GM23338 (cell line): ENCODE measurements around the gene NSG1. TPM values are rescaled to one million over a fixed set of nuclear protein-coding genes. Genes with fewer than 3 reads are reported as not detected.

Source experiments
- ATAC-seq: fragments of 200-7000 bp; cut with Tn5 transposase; 3 replicates; pipeline ENCODE4 v1.9.1; 2020
- DNase-seq: peaks from one replicate; pipeline ENCODE4 v3.0.0-alpha.2; 2015; ENCODE audit warnings: low spot score
- H2AFZ ChIP-seq: fragments of 200-600 bp; sonication (generic); 2 replicates; pipeline ENCODE4 v1.8.0; 2016; ENCODE audit warnings: antibody characterized with exemption, mild to moderate bottlenecking, moderate library complexity
- H3F3A ChIP-seq: fragments of 200-600 bp; sonication (generic); replicated peaks from 2 replicates; pipeline ENCODE4 v1.8.0; 2017; ENCODE audit warnings: antibody characterized with exemption, mixed run types, low read depth
- H3K27ac ChIP-seq: fragments of 200-600 bp; sonication (generic); 2 replicates; pipeline ENCODE4 v1.6.1; 2016; ENCODE audit warnings: low read depth
- H3K27me3 ChIP-seq: fragments of 200-600 bp; sonication (generic); 2 replicates; pipeline ENCODE4 v1.8.0; 2016; ENCODE audit warnings: mild to moderate bottlenecking, mixed run types, moderate library complexity; ENCODE audit not compliant: insufficient read depth
- H3K36me3 ChIP-seq: fragments of 200-600 bp; sonication (generic); 2 replicates; pipeline ENCODE4 v1.8.0; 2016; ENCODE audit warnings: mild to moderate bottlenecking; ENCODE audit not compliant: insufficient read depth
- H3K4me1 ChIP-seq: fragments of 200-600 bp; sonication (generic); 2 replicates; pipeline ENCODE4 v1.8.0; 2016; ENCODE audit warnings: mild to moderate bottlenecking, moderate library complexity; ENCODE audit not compliant: insufficient read depth
- H3K4me2 ChIP-seq: fragments of 200-600 bp; sonication (generic); 2 replicates; pipeline ENCODE4 v1.7.1; 2017; ENCODE audit warnings: mixed run types
- H3K4me3 ChIP-seq: fragments of 200-600 bp; sonication (generic); 2 replicates; pipeline ENCODE4 v1.6.1; 2016; ENCODE audit warnings: mixed run types
- H3K79me2 ChIP-seq: fragments of 200-600 bp; sonication (generic); replicated peaks from 2 replicates; pipeline ENCODE4 v1.8.0; 2017; ENCODE audit warnings: mild to moderate bottlenecking; ENCODE audit not compliant: insufficient read depth
- H3K9me2 ChIP-seq: fragments of 200-600 bp; sonication (generic); 2 replicates; pipeline ENCODE4 v1.8.0; 2017; ENCODE audit not compliant: insufficient read depth
- H4K20me1 ChIP-seq: fragments of 200-600 bp; sonication (generic); replicated peaks from 2 replicates; pipeline ENCODE4 v1.8.0; 2017; ENCODE audit warnings: mild to moderate bottlenecking; ENCODE audit not compliant: insufficient read depth
- H3K27ac Mint-ChIP-seq: 2 replicates; pipeline ENCODE4 v1.8.0; 2020; ENCODE audit warnings: inconsistent platforms, mild to moderate bottlenecking, moderate library complexity, mixed read lengths
- H3K27me3 Mint-ChIP-seq: 3 replicates; pipeline ENCODE4 v1.8.0; 2022; ENCODE audit warnings: low read depth, mild to moderate bottlenecking, moderate library complexity, mixed read lengths, inconsistent platforms; ENCODE audit not compliant: insufficient read depth, poor library complexity
- H3K36me3 Mint-ChIP-seq: 3 replicates; pipeline ENCODE4 v1.8.0; 2021; ENCODE audit warnings: low read depth, mild to moderate bottlenecking, inconsistent platforms, moderate library complexity, mixed read lengths
- H3K4me1 Mint-ChIP-seq: 3 replicates; pipeline ENCODE4 v1.8.0; 2020; ENCODE audit warnings: mild to moderate bottlenecking, inconsistent platforms, mixed read lengths
- H3K4me3 Mint-ChIP-seq: 3 replicates; pipeline ENCODE4 v1.8.0; 2021; ENCODE audit warnings: moderate library complexity, mild to moderate bottlenecking, inconsistent platforms, mixed read lengths
- H3K9me3 Mint-ChIP-seq: 3 replicates; pipeline ENCODE4 v1.8.0; 2020; ENCODE audit warnings: moderate library complexity, mild to moderate bottlenecking, inconsistent platforms, mixed read lengths
- CREB1 ChIP-seq: fragments of 250-450 bp; sonication (Bioruptor Pico); IDR thresholded peaks from 2 replicates; pipeline ENCODE4 v1.5.0; 2020; ENCODE audit warnings: low read depth, mild to moderate bottlenecking, moderate library complexity
- CTCF ChIP-seq, 2 experiments: fragments of 200-600 bp in 1 of 2; sonication (generic) in 1 of 2; conservative IDR thresholded peaks; 2 replicates each; pipeline versions ENCODE4 v1.5.1 to v1.6.1; 2016 to 2017; ENCODE audit warnings: antibody characterized with exemption in 2 of 2, low read depth in 2 of 2, mild to moderate bottlenecking in 2 of 2, moderate library complexity in 1 of 2
- EZH2 ChIP-seq: fragments of 200-600 bp; sonication (generic); IDR thresholded peaks from one replicate; pipeline ENCODE4 v1.8.0; 2017; ENCODE audit warnings: antibody characterized with exemption, mild to moderate bottlenecking, low read depth; ENCODE audit not compliant: unreplicated experiment
- EZH2phosphoT487 ChIP-seq: fragments of 200-600 bp; sonication (generic); IDR thresholded peaks from one replicate; pipeline ENCODE4 v1.8.1; 2018; ENCODE audit warnings: antibody characterized with exemption; ENCODE audit not compliant: unreplicated experiment
- JUNB ChIP-seq: IDR thresholded peaks from one replicate; pipeline ENCODE4 v1.6.1; 2016; ENCODE audit warnings: antibody characterized with exemption; ENCODE audit not compliant: unreplicated experiment
- NANOG ChIP-seq: IDR thresholded peaks from 2 replicates; pipeline ENCODE4 v1.6.1; 2016; ENCODE audit warnings: antibody characterized with exemption, borderline replicate concordance
- REST ChIP-seq: IDR thresholded peaks from one replicate; pipeline ENCODE4 v1.6.1; 2018; ENCODE audit warnings: antibody characterized with exemption; ENCODE audit not compliant: unreplicated experiment
- STAT1 ChIP-seq: IDR thresholded peaks from one replicate; pipeline ENCODE4 v1.6.1; 2016; ENCODE audit warnings: antibody characterized with exemption; ENCODE audit not compliant: unreplicated experiment
- ZNF331 ChIP-seq: fragments of 250-450 bp; sonication (Bioruptor Pico); IDR thresholded peaks from 2 replicates; pipeline ENCODE4 v1.5.0; 2020; ENCODE audit warnings: low read depth, mild to moderate bottlenecking, moderate library complexity
- ZNF462 ChIP-seq: fragments of 250-450 bp; sonication (Bioruptor Pico); IDR thresholded peaks from 2 replicates; pipeline ENCODE4 v1.5.0; 2020; ENCODE audit warnings: mild to moderate bottlenecking, moderate library complexity
- polyA plus RNA-seq: library from polyadenylated mRNA; unstranded; fragments of >200 nt; fragmentation: Nextera tagmentation; extraction: Ambion mirVana; gene quantifications from 2 replicates; pipeline ENCODE4 v1.2.1, GENCODE V29; 2016
- total RNA-seq: library from RNA; depleted of rRNA; stranded (reverse); fragments of >200 nt; shearing (Covaris generic); gene quantifications from 2 replicates; pipeline ENCODE4 v1.2.3, GENCODE V29; 2014

Gene NSG1
- total and polyA plus RNA-seq, 2 experiments from 2014 or later, result 17.4 to 34.5 TPM

DNA sequence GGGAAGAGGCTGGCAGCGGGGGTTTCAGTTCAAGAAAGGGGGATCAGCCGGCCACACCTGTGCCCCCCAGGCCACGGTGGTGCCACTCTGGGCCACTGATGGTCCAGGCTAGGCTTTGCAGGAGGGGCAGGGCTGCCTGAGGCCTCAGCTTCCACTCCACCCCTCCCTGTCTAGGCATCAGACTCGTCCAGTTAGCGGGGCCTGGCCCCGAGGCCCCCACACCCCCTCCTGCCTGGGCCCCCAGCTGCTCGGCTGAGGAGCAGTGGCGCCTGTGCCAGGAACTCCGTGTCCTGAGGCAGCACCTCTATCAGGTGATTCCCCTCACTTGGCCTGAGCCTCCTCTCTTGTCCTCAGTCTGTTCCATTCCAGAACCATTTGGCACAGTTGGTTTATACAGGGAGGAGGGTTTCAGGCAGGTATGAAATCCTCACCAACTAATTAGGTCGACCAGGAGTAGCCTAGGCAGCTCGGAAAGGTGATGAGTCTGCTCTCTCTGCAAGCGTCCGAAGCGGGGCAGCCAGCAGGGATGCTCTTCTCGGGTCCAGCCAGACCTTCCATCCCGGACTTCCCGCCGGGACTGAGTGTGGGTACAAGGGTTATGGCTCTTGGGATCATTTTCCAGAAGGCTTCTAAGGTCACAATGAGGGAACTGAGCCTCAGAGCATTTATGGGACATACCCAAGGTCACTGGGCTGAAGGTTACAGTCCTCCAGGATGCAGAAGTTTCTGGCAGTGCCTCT is 2.1 kb downstream of the NSG1 start:
- Mint-ChIP-seq H3K36me3 (peaks cover 24% of the 10 kb centered on the region), H3K27ac (no peak overlapping the region), H3K4me1 (peaks cover 10% of the 10 kb centered on the region), H3K27me3 (peaks cover 38% of the 10 kb centered on the region), H3K9me3 (no peaks in the 10 kb centered on the region; the same call in 1 of the 3 replicates), H3K4me3 (no peak overlapping the region; the same call in 2 of the 3 replicates)
- TF ChIP-seq CTCF (conservative IDR thresholded peaks at IDR 0.05; ENCODE audit: low read depth in 2 of 2) (no peak), EZH2phosphoT487 (no peak), JUNB (no peak), REST (no peak), EZH2 (no peak)
- DNase-seq (no peak), ATAC-seq (no peak)
- Histone ChIP-seq H3K4me1 (peaks cover 6% of the 10 kb centered on the region), H3K9me2 (no peaks in the 10 kb centered on the region), H3K4me3 (no peak overlapping the region), H3K79me2 (no peaks in the 10 kb centered on the region), H3K27me3 (peaks cover 44% of the 10 kb centered on the region), H4K20me1 (no peaks in the 10 kb centered on the region; the same call in 1 of the 2 replicates), H3F3A (no peaks in the 10 kb centered on the region), H2AFZ (no peak overlapping the region), H3K27ac (no peak overlapping the region), H3K36me3 (no peaks in the 10 kb centered on the region), H3K4me2 (no peak overlapping the region)

- H3K4me1 Mint-ChIP-seq, result peaks cover 7% of the 10 kb centered on the region
- H3K27me3 Mint-ChIP-seq, result peaks cover 34% of the 10 kb centered on the region
- Histone ChIP-seq H3K27ac (no peak overlapping the region), H3K36me3 (no peaks in the 10 kb centered on the region), H3K4me2 (no peak overlapping the region), H3K9me2 (no peaks in the 10 kb centered on the region), H3K27me3 (peaks cover 33% of the 10 kb centered on the region), H4K20me1 (no peaks in the 10 kb centered on the region; the same call in 1 of the 2 replicates), H2AFZ (no peak overlapping the region), H3F3A (no peaks in the 10 kb centered on the region), H3K4me1 (peaks cover 5% of the 10 kb centered on the region), H3K4me3 (no peak overlapping the region), H3K79me2 (no peaks in the 10 kb centered on the region)
- H3K9me3 Mint-ChIP-seq, result no peaks in the 10 kb centered on the region; the same call in 1 of the 3 replicates
- no peak for DNase-seq
- peaks cover 28% of the 10 kb centered on the region for H3K36me3 Mint-ChIP-seq
- ATAC-seq, result no peak
- H3K4me3 Mint-ChIP-seq, result no peak overlapping the region
- no peak overlapping the region for H3K27ac Mint-ChIP-seq
- TF ChIP-seq ZNF331 (CRISPR knock-in tag), result no peak
- no peak for TF ChIP-seq CREB1 (CRISPR knock-in tag)
- TF ChIP-seq ZNF462 (CRISPR knock-in tag), result no peak
- TF ChIP-seq JUNB, result no peak
- no peak for TF ChIP-seq NANOG
- no peak for TF ChIP-seq STAT1
Measured at GRCh38 chr4:4390046-4390445, 3.1 kb downstream of the NSG1 start.
